ENCODE measurements around the gene DST. TPM values are rescaled to one million over a fixed set of nuclear protein-coding genes. Genes with fewer than 3 reads are reported as not detected.

DST gene
- total and polyA plus RNA-seq, 2 of the 8 experiments (the other 6 are each of a cell fraction or from before 2014, with no cell fraction given): 49.4 to 116 TPM

- no peak overlapping the region for H2AFZ ChIP-seq (ENCODE audit: low read length)
- H3K4me2 ChIP-seq (ENCODE audit: insufficient read depth in 1 of 2, low read depth in 2 of 2, low read length in 2 of 2): no peak overlapping the region
- H4K91ac ChIP-seq (replicated peaks; ENCODE audit: insufficient read length, low read length): no peak overlapping the region
- no peaks in the 10 kb centered on the region for H3K4me1 ChIP-seq (replicated peaks in 1 of 4; ENCODE audit: control insufficient read depth in 3 of 4, insufficient read depth in 4 of 4, low read length in 3 of 4)
- no peaks in the 10 kb centered on the region for H4K20me1 ChIP-seq (replicated peaks in 1 of 2; ENCODE audit: control insufficient read depth in 1 of 2, insufficient read depth in 2 of 2, low read length in 2 of 2)
- no peak overlapping the region for H2BK5ac ChIP-seq (ENCODE audit: low read depth, low read length)
- no peak overlapping the region for H3K18ac ChIP-seq (ENCODE audit: extremely low read depth, low read length)
- no peak overlapping the region for H3K14ac ChIP-seq (ENCODE audit: insufficient read length)
- H3K79me1 ChIP-seq (ENCODE audit: low read depth, low read length): no peaks in the 10 kb centered on the region
- H3K4me3 ChIP-seq (ENCODE audit: extremely low read depth in 1 of 4, insufficient read depth in 2 of 4, low read depth in 3 of 4, low read length in 4 of 4): no peak overlapping the region
- H4K5ac ChIP-seq (ENCODE audit: insufficient read length, low read depth, low read length): no peak overlapping the region
- H2BK120ac ChIP-seq (replicated peaks; ENCODE audit: low read depth, low read length): no peak overlapping the region
- H3K27ac ChIP-seq (ENCODE audit: low read depth, low read length): no peak overlapping the region
- H3K9me3 ChIP-seq (ENCODE audit: insufficient read depth in 2 of 2, low read depth in 1 of 2, low read length in 1 of 2): 0 out of 4 replicates have a peak, but pooled peaks cover 0 to 3% of the 10 kb centered on the region in 2 experiments
- H3K4ac ChIP-seq (replicated peaks; ENCODE audit: insufficient read length, low read depth, low read length): no peak overlapping the region
- H2BK15ac ChIP-seq (ENCODE audit: low read length): no peak overlapping the region
- ChIA-PET CTCF (ENCODE audit: partially characterized antibody) (interaction anchor here (0.8 to 3.1 kb wide), 7 partner anchors 17 to 261 kb away, joined by 3 to 23 read pairs (median 4); no protein-coding TSS in a partner anchor), POLR2A (ENCODE audit: partially characterized antibody) (interaction anchor here (0.6 kb wide), 1 partner anchor 646 kb away, joined by 3 read pairs; the partner anchor contains the start of gene RAB23)
- 79% methylated on average over 3 of the region's 3 CpGs; no CpG with 5 or more reads in 1 of the 2 experiments for WGBS, 2 experiments (ENCODE audit: extremely low coverage in 1 of 2, insufficient coverage in 1 of 2, insufficient read length in 1 of 2, insufficient replicate concordance in 2 of 2, low coverage in 1 of 2, low lambda C conversion rate in 2 of 2, missing lambda C conversion rate in 1 of 2)
- no peak overlapping the region for H3K56ac ChIP-seq (replicated peaks; ENCODE audit: insufficient read length, low read depth, low read length)
- no peak overlapping the region for H4K8ac ChIP-seq (ENCODE audit: extremely low read depth, insufficient read depth, low read length)
- H2BK12ac ChIP-seq (ENCODE audit: low read depth, low read length): no peak overlapping the region
- peaks cover 0 to 18% (median 5%) of the 10 kb centered on the region in 4 experiments; a peak in 3 of 8 replicates for H3K36me3 ChIP-seq (ENCODE audit: control insufficient read depth in 2 of 4, insufficient read depth in 4 of 4, low read length in 3 of 4)
- H3K23ac ChIP-seq (ENCODE audit: insufficient read length): no peak overlapping the region
- DNase-seq (ENCODE audit: low read depth in 1 of 2, low spot score in 2 of 2): no peak
- FAIRE-seq: no peak
- no peaks in the 10 kb centered on the region for H3K79me2 ChIP-seq (ENCODE audit: control insufficient read depth in 1 of 2, insufficient read depth in 2 of 2, low read length in 2 of 2)
- no peaks in the 10 kb centered on the region for H3K27me3 ChIP-seq (replicated peaks in 1 of 4; ENCODE audit: control insufficient read depth in 3 of 4, extremely low read depth in 1 of 4, insufficient read depth in 3 of 4, low read length in 3 of 4)
- no peak overlapping the region for H3K9ac ChIP-seq (replicated peaks in 1 of 4; ENCODE audit: extremely low read depth in 1 of 4, low read depth in 3 of 4, low read length in 3 of 4)
- H2BK20ac ChIP-seq (ENCODE audit: low read length): no peak overlapping the region
- TF ChIP-seq SIRT6 (IDR thresholded peaks at IDR 0.05; ENCODE audit: low read length) (no peak), BACH1 (IDR thresholded peaks at IDR 0.05; ENCODE audit: low read length) (no peak), RFX5 (IDR thresholded peaks at IDR 0.05; ENCODE audit: borderline replicate concordance, low read depth, low read length) (no peak), HDAC6 (IDR thresholded peaks at IDR 0.05; ENCODE audit: low read depth, low read length) (no peak), CHD1 (IDR thresholded peaks at IDR 0.05; ENCODE audit: low read depth, low read length) (no peak), EP300 (IDR thresholded peaks at IDR 0.05; ENCODE audit: borderline replicate concordance in 1 of 2, low read depth in 2 of 2, low read length in 2 of 2) (no peak), BCL11A (IDR thresholded peaks at IDR 0.05; ENCODE audit: low read depth in 2 of 2, low read length in 2 of 2) (no peak), CBX8 (IDR thresholded peaks at IDR 0.05; ENCODE audit: borderline replicate concordance, low read depth, low read length) (no peak), RBBP5 (IDR thresholded peaks at IDR 0.05; ENCODE audit: borderline replicate concordance, low read depth, low read length) (no peak), NANOG (IDR thresholded peaks at IDR 0.05; ENCODE audit: insufficient read depth, low read depth, low read length, poor library complexity, severe bottlenecking) (no peak), SP2 (IDR thresholded peaks at IDR 0.05; ENCODE audit: low read length) (no peak), ATF2 (IDR thresholded peaks at IDR 0.05; ENCODE audit: low read length) (no peak)
- H3K23me2 ChIP-seq (ENCODE audit: low read depth, low read length): no peaks in the 10 kb centered on the region
- no peak overlapping the region for H2AK5ac ChIP-seq (ENCODE audit: low read depth, low read length)
Observed at GRCh38 chr6:56575736-56576135, 67.0 kb downstream of the DST start.
